GM19240 (cell line): Measurements from ENCODE around the gene CAMK4.

ENCODE experiments used
- DNase-seq: peaks from one replicate; pipeline ENCODE4 v3.0.0; 2011; ENCODE audit warnings: low spot score; ENCODE audit not compliant: insufficient read length

Gene CAMK4

DNA sequence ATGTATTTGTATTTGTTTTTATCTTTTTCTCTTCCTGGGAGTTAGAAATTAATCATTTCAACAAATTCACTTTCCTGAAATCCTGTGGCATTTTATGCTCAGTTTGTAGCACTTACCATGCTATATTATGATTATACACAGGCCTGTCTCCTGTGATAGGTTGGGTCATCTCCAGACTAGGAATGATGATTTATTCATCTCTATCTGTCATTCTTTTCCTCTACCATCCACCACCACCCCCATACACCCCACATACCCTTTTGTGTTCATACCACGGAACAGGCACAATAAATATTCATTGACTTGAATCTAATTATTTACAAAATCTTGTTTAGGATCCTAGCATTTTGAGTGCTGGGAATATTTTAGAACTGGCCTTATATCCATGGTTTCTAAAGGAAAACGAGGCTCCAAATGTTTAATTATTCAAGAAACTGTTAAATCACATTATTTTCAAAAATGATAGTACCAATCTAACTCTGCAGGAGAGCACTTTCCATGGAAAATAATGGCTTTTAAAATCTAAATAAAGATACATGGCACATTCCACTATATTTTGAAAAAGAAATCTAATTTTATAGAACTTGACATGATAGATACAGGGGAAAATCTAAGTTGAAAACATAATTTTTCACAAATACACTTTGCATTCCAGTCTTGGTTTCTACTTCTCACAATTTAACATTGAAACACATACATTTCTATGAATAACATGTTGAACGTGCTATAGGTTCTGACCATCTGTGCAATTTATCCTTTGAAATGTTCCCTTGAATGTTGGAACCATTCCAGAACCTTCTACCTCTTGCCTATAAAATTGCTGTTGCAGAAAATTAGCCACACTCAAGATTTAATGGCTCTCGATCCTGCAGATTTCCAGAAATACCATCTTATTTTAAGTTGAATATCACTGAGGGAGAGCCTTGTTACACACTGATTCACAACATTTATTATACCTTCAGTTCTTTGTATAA, 198.8 kb downstream of the CAMK4 start:
- DNase-seq, result no peak

DNA sequence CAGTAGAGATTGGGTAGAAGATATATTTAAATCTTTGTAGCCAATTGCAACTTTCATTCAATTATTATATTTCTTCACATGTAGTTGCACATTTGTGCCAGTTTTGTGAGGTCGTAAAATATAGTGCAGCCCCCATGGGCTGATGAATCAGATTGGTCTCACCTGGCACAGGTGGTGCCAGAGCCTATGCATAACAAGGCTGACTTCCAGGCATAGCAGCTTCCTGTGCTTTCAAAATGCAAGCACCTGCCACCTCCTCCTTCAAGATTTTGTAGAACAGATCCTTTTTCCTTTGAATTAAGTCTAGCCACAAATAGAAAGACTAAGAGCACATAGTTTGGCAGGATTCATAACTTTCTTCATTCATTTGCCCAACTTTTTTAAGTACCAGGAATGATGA, 201.0 kb downstream of the CAMK4 start:
- no peak for DNase-seq

DNA sequence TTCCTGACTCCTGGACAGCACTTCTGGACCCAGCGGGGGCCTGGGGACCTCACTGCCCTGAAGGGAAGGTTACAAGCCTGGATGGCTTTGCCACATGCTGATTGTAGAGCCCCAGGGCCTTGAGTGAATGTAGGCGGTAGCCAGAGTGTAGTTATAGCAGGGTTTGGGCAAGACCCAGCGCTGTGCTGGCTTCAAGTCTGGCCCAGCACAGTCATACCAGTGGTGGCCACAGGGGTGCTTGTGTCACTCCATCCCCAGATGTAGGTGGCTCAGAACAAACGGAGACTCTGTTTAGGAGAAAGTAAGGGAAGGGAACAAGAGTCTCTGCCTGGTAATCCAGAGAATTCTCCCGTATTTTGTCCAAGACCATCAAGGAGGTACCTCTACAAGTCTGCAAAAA, 203.6 kb downstream of the CAMK4 start:
- no peak for DNase-seq

DNA sequence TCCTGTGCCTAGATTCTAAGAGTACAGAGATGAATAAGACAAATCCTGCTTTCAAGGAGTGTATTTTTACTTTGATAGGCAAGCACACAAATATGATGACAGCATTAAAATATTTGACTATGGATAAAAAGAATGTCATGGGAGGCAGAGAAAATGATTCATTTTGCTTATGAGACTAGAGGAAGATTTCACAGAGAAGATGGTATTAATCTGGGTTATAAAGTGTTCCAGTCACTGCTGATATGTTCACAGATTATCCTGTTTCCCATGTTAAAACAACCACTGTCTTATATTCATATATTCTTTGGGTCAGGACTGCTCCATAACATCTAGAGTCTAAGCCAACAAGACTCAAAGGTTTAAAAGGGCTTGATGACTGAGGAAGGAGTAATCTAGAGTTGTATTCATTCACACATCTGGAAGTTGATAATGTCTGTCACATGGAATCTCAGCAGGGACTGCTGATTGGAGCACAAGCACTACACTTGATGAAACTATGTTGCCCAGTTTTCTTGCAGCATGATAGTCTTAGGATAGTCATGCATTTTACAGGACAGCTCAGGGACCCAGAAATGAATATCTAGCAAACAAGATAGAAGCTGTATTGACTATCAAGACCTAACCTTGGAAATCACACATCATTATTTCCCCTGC, 208.8 kb downstream of the CAMK4 start:
- DNase-seq, result no peak

DNA sequence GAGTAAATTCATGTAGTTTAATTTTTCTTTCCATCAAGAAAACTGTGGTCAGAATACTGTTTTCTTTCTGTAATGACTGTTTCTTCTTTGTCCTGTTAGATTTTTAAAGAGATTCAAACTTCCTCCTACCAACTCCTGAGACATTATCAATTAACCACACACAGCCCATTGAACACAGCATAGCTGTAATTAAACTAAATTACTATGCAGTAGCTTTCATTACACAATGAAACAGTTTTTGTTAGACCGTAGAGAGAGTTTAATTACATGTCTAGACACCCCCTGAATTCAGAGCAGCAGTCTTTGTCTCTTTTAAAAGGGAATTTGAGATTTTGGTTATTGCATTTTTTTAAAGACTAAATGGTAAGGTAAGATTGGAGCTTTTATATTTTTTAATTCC, 210.6 kb downstream of the CAMK4 start:
- no peak for DNase-seq

DNA sequence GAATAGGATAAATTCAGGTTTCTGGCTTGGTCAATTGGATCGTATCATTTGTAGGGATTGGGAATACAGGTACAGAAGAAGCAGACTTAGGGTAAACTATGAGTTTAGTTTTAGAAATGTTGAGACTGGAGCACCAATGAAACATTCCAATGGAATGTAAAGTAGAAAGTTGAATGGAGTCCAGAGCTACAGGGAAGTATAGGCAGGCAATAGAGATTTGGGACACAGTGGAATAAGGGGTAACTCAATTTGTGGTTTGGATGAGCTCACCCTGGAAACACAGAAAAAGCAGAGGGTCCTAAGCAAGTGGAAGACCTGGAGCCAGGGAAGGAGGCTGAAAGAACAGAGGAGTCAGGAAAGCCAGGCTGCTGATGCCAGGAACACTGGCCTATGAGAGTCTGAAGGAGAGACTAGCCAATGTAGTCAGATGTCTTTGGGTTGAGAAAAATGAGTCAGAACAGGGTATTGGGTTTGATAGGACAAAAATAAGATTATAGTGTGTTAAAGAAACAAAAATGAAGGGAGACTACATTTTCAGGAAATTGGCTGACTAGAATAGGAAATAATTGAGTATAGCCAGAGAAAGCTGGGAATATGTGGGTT, 215.4 kb downstream of the CAMK4 start:
- no peak for DNase-seq

DNA sequence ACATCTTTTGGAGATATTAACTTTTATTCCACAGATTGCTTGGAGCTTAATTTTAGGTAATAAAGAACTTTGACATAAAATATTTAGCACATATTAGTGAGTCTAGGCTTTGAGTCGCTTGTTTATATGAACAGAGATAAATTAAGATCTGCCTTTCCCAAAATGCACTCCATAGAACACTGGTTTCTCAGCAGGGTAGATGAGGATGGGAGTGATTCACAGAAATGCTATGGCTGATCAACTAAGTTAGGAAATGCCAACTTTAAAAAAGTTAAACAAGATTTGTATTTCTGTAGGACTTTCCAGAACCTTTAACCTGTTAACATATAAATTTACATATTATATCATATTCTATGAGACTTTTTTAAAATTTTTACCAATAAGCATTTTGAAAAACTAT, 222.9 kb downstream of the CAMK4 start:
- no peak for DNase-seq

DNA sequence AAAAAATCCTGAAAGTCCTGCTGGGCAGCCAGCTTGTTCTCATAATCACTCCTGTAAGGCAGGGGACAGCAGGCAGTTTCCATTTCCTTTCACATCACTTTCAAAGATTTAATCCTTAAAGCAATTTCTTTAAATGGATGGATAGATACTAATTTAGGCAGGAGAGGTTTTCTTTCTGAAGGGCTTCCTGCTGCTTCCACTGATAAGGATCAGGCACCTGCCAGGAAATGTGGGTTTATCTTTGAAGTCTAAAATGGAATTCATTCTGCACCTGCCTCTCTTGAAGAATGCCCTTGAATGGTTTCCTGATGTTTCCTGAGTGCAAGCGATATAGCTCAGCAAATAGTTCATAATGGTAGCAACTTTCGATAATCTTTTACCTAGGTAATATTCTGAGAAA, 223.6 kb downstream of the CAMK4 start:
- no peak for DNase-seq

DNA sequence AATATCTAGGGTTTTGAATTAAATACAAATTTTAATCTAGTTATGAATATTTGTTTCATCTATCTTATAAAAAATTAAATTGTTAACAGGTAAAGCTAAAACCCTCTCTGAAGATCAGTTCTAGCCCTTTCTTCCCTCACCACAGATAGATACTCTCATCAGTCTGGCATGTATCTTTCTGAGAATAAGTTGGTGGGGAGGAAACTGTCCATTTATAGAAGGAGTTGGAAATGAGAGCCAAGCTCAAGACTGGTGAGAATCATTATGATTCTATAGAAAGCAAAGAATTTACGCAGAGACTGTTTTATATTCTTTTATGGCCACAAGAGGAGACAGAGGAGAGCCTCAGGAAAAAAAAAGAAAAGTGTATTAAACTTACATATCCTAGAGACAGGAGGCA, 229.1 kb downstream of the CAMK4 start:
- no peak for DNase-seq

DNA sequence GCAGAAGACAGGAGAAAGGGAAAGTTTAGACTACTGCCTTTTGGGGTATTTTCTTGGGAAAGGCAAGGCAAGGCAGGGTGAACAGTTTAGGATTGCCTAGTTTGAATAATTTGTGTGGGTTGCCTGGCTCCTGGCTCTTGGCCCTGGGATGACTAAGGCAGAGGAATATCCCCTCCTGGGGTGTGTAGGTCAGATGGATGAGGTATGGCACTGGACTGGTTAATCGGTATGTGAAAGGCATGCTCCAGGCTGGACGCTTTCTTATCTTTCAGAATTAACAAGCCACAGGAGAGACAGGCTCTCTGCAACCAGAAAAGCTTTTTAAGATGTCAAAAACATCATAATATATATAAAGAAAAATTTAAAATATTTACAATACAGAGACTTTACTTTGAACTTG, 229.6 kb downstream of the CAMK4 start:
- DNase-seq, result no peak

DNA sequence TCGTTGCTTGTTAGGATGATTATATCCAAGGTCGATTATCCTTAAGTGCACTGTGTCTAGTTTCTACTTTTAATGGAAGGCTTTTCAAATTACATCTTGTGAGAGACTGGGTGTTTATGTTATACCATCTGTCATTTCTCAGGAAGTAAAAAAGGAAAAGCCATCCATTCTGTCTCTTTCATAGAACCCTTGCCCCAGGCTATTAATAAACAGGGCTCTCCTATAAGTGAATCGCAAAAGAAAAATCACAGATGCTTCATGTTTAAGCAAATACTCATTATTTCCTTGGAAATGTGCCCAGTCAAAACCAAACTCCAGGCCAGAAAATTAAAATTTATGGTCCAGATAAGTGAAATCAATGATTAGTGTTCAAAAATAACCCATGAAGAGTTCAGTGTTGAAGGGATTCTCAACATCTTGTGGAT, 230.0 kb downstream of the CAMK4 start:
- DNase-seq, result no peak

DNA sequence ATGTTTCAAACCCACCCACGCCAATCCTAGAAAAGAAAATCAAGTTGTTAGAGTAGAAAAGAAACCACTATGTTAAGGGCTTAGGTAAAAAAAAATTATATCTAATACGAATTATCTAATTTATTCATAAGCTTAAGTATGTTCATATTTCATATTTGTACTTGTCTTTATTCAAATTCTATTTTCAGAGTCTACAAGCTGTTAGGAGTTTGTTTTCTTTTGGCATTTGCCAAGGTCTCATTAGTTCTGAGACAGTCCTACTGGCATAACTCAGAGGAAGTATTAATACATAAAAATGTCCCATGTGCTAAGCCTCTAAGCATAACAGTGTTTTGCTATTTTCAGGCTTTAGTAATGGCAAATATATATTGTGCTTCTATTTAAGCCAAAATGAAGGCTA, 230.6 kb downstream of the CAMK4 start:
- no peak for DNase-seq

DNA sequence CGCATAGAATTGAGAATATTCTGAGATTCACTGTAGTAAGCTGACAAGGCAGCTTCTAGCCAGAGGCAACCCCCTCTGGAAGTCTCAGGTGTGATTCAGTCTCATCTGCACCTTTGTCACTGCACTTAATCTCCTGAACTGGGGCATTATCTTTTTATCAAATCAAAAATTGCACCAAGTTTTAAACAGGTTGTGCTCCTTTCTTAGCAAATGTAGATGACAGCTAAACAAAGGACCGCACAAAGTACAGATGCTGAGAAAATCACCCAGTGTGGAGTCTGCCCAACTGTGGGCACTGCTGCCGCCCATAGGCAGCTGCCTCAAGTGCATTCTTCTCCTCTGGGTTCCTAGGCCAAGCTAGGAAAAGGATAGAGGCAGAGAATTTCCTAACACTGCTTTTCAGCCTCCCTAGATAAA, 237.1 kb downstream of the CAMK4 start:
- no peak for DNase-seq

DNA sequence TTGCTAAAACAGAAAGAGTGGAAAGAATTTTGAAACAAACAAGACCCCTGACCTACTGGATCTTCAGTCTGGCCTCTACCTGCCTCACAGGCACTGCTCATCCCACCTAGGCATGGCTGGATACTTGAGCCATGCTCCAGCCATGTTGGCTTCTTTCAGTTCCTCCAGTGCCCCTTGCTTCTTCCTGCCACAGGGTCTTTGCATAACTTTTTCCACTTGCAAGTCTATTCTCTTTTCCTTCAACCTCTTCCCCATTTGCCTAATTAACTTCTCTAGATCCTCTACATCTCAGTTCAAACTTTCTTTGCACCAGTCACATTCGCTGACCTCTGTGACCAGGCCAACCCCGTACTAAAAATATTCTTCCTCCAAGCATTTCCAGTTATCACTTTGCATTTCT, 237.8 kb downstream of the CAMK4 start:
- no peak for DNase-seq

DNA sequence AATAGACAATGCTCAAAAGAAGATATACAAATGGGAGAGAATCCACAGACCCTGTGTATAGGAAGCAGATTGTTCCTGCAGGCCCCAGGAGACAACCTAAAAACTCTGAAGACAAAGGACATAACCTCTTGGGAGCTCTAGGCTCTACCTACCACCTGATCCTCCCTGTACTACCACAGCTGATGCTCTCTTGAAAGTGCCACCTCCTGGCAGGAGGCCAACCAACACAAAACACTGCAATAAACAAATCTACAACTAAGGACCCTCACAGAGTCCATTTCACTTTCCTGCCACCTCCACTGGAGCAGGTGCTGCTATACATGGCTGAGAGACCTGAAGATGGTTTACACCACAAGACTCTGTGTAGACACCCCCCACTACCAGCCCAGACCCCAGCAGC, 239.1 kb downstream of the CAMK4 start:
- no peak for DNase-seq

DNA sequence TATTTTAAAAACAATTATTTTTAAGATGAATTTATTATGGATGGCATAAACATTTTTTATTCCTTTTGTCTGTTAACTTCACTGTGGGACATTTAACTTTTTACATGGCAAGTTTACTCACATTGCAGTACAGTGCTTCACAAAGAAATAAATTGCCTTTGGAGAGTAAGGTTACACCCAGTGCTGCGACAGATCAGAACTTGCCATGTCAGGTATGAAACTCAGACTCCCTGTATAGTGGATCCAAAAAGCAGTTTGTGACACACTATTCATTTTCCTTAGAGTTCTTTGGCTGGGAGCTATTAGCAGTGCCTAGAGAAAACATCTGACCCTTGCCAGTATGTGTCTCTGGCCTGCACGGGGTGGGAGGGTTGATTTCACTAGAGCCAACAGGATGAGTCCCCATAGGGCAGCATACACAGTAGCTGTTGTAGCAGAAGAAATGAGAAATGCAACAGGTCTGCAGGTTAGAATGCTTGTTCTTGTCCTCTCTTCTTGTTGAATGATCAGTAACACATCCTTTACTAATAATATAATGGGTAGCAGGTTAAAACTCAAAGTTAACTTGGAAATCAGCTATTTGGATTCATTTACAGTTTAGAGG, 245.2 kb downstream of the CAMK4 start:
- DNase-seq, result no peak

DNA sequence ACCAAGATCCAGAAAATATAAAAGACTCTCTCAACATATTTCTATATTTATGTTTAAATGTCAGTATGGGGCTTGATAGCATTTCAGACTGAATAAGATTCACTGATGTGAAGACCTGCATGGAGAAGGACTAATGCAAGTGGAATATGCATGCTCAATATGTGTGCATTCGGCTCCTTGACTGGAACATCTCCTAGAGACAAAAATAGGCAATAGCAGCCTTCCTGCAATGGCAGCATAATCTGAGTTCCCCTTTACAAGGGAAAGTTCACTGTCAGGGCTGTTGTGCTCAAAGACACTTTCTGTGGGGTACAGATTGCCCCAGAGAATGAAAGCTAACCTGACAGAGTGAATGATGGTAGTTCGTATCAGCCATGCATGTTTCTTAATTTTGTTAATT, 245.7 kb downstream of the CAMK4 start:
- DNase-seq, result no peak

DNA sequence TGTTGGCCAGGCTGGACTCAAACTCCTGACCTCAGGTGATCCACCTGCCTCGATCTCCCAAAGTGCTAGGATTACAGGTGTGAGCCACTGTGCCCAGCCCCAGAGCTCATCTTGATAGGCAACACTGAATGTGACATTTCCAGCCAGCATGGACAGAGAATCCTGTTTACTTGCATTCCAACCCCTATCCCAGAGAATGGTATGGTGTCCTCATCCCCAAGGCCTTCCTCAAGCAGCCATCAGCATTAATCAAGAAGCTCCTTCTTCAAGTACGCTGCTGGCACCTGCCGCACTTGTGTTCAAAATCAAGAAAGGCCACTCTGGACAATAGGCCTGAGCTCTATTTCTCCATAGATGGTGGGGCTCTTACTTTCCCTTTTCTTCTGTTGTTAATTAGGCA, 247.9 kb downstream of the CAMK4 start:
- no peak for DNase-seq

DNA sequence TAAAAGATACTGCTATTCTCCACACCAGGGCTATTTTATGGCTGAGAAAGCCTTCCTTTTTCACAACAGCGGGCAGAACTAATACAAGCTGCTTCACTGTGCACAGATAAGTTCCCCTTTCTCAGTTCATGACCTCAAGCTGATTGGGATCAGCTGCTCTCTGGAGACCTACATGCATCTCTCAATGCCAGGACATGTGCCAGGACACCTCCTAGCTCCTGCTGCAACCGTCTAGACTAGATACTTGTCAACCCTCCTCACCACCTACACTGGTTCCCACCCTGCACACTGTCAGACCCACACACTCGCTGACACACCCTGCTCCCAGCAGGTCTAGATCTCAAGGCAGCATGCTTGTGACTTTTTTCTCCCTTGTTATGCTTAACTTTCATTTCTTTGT, 248.4 kb downstream of the CAMK4 start:
- DNase-seq, result no peak

DNA sequence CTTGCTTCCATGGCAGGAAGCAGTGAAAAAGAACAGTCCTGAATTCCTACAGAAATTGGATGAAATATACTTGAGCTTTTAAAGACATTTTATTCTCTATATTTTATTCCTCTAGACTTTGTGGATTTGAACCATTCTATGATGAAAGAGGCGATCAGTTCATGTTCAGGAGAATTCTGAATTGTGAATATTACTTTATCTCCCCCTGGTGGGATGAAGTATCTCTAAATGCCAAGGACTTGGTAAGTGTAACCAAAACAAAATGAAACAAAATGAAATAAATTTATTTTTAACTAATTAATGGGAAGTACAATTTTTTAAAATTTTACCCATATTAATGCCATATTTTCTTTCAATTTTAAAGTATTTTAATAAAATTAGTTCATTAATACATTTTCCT, 254.1 kb downstream of the CAMK4 start:
- DNase-seq, result no peak

DNA sequence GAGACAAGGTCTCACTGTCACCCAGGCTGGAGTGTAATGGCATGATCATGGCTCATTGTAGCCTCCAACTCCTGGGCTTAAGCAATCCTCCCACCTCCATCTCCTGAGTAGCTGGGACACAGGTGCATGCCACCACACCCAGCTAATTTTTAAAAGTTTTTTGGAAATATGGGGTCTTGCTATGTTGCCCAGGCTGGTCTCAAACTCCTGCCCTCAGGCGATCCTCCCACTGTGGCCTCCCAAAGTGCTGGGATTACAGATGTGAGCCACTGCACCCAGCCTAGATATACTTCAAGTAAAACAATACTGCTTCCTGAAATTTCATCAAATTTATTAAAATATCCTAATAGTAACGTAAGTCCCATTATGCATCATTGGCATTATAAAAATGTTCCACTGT, 254.7 kb downstream of the CAMK4 start:
- DNase-seq, result no peak

DNA sequence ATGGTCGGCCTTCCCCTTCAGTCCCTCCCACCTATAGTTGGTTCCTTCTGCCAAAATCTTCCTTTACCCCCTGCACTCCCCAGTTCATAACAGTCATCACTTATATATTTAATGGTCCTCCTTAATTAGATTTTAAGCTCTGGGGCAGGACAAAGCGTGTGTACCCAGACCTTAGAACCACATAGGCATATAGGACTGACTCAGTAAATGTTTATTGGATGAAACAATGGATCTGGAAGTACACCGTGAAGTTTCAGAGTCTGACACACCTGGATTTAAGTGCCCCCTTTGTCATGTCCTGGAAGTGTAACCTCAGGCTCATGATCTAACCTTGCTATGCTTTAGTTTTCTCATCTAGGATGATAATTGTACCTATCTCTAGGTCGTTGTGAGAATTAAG, 256.2 kb downstream of the CAMK4 start:
- no peak for DNase-seq
